HG02938 (cell line): ENCODE results near the gene GBX2.

Source experiments
- ATAC-seq: cut with Tn5 transposase; IDR thresholded peaks from one replicate; pipeline ENCODE4 v1.9.1; 2021; ENCODE audit warnings: mild to moderate bottlenecking, moderate library complexity; ENCODE audit not compliant: unreplicated experiment

Gene GBX2

GRCh38 chr2:236184701-236185100 is 16.5 kb upstream of the GBX2 start:
- ATAC-seq = no peak

- ATAC-seq = no peak
These were observed 12.8 kb upstream of the GBX2 start for GRCh38 chr2:236180831-236181453.

DNA sequence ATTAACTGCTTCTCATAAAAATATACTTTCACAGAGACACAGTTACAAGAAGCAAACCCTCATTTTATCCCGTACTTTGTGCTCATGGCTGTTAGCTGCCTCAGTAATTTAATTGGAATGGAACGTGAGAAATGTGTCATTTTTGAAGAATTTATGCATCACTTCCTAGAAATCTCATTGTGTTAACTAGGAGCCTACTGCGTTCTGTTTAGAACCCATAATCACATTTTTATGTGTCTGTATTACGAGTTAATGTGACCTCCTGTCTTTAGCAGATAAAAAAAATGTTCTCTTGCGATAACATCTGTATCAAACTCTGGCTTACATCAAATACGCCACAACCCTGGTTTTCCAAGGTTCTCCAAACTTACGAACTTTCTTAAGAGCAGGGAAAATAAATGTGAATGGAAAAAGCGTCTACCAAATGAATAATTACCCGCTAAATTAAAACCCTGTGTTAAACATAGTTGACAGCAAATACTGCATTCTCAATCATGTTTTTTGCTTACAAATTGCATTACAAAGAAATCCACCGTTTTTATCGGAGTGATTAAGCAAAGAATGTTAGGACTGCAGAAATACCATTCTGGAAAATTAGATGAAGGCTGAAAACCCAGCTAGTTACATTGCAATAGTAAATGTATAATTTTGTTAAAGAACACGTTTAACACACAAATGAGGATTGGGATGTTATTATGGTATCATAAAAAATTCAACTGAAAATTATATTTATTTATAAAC is 12.1 kb upstream of the GBX2 start:
- ATAC-seq = no peak

DNA sequence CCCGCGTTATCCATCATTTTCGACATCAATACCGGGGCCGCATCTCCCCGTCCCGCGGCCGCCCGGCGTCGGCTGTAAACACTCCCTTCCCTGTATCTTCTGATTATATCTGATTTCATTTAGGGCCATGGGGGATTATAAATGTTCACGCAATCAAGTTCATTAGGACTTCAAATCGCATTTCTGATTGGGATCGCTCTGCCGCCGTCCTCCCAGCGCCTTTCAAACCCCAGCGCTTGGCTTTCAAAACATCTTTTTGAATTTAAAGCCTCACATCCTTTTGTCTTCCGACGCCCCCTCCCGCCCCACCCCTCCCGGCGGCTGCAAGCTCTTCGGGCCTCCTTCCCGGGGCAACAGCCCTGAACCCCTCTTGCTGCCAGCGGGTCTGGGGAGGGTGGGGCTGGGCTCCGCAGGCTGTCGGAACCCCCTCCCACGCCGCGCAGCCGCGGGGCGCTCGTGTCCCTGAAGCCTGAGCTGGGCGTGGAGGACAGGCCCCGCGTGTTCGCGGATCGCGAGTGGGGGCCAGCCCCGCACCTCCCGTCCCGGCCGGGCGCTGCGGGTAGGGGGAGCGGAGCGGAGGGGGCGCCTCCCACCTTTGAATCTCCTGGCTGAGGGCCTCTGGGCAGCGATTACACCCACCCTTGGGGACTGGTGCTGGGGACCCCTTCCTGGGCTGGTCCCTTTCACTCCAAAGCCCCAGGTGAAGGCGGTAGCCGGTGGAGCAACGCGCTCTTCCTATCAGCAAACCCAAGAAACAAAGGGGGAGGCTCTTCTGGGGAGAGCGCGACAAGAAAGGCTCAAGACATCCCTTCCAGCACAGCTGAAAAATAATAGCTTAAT is 11.3 kb upstream of the GBX2 start:
- ATAC-seq = no peak

GRCh38 chr2:236178890-236179235 is 10.7 kb upstream of the GBX2 start:
- ATAC-seq = no peak

DNA sequence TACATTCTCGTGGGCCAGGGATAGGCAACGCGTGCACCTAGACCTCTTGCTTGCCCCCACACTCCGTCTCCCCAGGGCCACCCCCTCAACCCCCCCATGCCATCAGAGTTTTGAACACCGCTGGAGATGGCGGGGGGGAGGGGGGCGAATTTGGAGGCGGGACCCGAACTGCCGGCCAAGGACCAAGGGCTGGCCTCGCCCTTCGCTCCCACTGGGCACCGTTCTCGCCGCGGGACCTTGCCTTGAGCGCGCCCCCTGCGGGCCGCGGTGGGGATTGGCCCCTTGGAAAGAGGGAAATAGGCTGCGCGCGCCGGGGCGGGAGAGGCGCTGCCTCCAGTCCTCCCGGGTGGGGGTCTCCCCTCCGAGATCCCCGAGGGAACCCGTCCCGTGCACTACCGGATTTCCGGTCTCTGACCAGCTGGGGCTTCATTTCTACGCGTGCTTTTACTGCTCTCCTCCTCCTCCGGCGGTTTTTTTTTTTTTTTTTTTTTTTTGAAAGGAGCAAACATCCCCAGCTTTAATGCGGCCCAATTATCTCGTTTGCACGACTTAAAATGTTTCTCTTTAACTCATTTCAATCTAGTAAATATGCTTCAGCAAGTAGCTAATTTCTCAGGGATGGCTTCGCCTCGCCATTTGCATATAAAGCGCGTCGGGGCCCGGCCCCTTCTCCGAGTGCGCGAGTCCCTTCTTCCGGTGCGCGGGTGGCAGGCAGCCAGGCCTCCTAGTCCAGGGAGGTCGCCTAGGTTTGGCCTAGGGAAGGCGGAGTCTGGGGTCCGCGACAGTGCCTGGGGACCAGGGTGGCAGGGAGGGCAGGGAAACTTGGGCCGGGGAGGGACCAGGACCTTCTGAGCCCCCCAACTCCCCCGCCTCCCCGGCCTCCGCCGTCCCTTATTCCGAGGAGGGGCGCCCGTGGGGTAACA is 10.0 kb upstream of the GBX2 start:
- ATAC-seq = no peak

DNA sequence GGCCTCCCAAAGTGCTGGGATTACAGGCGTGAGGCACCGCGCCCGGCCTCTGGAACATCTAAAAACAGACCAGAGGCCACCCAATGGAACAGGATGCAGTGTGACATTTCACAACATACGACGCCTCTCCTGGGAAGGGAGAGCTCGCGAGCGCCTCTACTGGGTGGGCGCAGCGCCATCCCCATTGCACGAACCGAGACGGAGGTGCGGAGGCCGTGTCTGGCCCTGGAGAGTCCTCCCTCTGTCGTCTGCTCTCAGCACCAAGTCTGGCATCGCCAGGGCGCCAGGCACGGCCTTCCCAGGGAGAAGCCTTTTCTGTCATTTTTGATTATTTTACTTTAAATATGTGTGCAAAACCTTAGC is 9.4 kb upstream of the GBX2 start:
- ATAC-seq = no peak

DNA sequence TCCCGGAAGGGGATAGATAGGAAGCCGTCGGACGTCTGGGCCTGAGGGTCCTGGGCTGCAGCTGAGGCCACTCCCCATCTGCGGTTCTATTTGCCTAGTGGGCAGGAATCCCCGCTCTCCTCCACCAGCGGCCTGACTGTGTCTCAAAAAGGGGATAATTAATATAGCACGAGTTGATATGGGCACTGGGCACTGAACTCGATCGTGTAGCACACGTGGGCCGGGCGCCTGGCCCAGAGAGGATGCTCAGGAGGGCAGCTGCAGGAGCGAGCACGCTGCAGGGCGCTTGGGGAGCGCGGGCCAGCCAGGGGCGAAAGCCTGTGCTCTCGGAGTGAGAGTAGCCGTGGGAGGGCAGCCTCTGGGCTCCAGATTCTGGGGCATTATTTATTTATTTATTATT is 8.8 kb upstream of the GBX2 start:
- ATAC-seq = no peak

DNA sequence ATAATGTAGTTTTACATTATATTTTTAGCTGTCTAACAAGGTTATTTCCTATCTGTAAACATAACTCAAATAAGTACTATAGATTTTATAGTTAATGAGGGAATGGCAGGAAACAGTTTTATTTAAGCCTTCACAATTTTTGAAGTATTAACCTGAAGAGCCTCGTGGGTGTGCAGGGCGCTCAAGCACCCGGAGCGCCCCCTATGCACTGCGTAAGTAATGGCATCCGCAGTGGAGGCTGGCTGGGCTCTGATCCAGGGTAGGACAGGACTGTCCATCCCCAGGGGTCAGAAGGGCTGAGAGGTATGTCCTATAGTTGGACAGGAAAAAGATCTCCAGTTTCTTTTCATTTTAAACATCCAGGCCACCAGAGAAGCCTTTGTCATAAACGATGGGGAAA is 8.2 kb upstream of the GBX2 start:
- ATAC-seq = no peak

GRCh38 chr2:236175548-236176150 is 7.5 kb upstream of the GBX2 start:
- no peak for ATAC-seq

DNA sequence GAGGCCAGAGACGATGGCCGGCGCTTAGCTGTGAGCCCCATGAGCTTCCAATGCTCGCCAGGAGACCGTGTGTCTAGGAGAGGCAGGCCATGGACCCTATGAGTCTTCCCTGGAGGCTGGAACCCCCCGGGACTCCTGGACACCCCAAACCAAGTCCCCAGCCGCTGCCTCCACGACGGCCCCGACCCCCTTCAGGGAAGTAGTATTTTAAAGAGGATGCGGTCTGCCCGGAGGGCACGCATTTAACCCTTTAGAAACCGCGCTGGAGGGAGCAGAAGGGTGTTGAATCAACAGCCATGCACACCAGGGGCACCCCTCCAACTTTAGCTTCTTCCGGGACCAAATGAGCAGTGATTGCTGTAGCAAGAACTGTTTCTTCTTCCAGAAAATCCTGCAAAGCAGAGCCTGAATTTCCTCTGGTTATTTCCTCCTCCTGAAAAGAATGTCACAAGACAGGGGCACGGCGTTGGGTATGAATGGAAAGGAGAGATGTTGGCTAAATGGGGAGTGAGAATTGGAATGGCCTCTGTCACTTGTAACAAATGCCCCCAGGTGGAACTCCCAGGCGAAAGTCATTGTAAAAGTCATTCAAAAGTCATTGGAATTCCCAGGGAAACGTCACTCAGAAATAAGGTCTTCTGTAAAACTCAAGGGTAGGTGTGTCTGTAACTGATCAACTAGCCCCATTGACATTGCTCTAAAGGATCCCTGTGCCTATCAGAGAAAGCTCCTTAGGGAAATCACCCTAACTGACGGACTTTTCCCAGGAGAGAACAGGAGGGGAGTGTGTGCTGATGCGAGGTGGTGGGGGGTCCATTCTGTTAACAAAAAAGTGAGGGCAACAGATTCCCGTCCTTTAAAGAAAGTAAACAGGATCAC is 5.8 kb upstream of the GBX2 start:
- no peak for ATAC-seq

DNA sequence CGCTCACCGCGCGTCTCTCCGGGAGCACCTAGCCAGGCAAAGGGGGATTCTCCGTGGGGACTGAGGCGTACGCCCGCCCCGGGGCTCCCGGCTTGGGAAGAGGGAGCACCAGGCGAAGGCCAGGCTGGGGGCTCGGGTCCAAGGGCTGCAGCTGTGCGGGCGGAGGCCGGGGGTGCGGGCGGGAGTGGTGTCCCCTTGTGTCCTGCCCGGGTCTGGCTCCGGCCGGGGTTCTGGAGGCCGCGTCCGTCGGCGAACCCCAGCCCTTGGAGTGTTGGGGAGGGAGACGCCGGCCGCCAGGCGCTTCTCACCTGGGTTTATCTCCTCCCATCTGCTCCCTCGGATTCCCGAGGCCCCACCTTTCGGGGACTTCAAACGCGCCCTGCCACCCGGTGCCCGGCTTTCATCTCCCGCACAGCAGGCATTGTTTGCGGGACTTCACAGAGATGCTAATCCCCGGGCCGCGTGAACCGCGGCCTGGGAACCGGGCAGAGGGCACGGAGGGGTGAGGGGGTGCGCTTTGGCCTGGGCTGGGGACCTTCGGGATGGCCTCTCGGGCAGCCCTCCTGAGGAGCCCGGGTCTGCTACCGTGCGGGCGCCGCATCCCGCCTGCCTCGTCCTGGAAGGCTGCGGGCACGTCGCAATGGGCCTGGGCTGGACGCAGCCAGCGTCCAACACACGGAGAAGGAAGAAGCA is 5.0 kb upstream of the GBX2 start:
- no peak for ATAC-seq

DNA sequence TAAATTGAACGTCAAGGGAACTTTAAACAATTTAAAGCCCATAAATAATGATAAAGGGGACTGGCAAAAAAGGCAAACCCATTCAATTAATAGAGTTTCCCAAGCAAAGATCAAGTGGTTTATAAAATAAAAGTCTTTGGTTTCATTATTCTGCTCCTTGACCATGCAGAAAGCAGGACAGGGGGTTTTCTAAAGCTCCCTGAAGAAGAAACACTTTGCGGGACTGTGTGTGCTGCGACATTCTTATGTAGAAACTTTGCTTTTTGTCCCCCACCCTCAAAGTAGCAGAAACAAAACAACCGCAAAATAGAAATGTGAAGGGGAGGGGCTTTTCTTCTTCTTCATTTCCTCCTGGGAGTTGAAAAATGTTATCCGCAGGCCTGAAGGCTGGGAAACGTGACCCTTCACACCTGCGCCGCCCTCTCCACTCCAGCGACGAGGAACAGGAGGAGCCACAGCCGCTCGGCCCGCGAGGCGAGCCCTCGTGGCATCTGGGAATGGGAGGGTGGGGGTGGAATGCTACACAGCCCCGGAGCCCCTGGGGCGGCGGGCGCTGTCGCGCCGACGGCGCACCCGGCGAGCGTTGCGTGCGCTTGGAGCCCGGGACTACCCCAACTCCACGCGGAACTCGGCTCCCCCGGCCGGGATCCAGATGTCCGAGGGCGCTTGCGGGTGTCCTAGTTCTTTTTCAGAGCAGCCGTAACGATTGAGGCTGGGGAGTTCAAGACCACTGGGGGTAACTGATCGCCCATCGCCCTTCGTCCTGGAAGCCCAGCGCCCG is 4.3 kb upstream of the GBX2 start:
- ATAC-seq = no peak

- no peak for ATAC-seq
These were observed 3.6 kb upstream of the GBX2 start for GRCh38 chr2:236171680-236172254.

DNA sequence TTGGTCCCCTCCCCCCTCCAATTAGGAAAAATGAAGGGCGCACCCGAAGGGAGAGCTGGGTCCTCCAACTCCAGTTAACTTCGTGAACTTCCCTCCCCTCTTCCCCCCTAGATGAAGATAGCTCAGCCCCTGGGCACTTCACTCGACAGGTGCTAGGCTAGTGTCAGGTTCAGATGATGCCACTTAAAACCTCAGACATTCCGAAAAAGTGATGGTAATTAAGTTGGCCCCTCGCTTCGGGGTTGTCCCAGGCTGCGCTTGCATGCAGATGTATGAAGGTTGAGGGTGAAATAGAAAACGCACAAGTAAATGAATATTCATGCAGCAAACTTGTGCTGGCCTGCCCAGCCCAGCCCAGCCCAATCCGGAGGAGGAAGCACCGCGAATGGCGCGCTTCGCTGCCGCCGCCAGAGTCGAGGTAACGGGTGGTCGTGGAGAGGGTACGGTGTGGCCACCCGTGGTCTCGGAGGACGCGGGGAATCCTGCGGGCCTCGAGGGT is 3.0 kb upstream of the GBX2 start:
- ATAC-seq = no peak

DNA sequence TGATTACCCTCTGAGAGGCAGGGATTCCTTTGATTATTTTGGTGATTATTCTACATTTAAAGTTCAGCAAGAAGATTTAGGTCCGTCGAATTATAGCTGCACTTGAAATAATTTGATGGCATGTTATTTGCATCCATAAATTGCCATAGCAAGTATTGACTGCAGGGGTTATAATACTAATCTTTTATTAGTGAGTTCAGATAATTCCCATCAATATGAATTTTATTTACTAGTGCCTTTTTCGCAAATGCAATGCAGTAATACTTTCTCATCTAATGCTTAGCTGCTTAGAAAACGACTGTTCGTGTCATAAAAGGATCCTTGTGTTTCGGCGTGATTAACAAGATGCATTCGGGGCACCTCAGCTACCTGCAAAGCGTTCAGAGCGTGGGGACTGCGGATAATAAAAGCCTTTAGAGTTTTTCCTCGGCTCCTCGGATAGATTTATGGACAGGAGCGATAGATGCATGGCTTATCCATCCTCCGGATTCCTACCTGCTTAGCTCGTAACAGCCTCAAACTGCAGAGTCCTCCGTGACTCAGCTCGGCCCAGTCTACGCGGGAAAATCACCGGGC is 2.5 kb upstream of the GBX2 start:
- no peak for ATAC-seq
